SIG-M5 (cell line): ENCODE measurements around the gene ZKSCAN8.

Experiments used
- DNase-seq: peaks from one replicate; lab custom pipeline; 2025; lab: John Stamatoyannopoulos, UW

The ZKSCAN8 gene

GRCh38 chr6:28206928-28207509, 65.3 kb downstream of the ZKSCAN8 start:
- DNase-seq: no peak

- DNase-seq: no peak
Observed at GRCh38 chr6:28207510-28208110, 65.9 kb downstream of the ZKSCAN8 start.

DNA sequence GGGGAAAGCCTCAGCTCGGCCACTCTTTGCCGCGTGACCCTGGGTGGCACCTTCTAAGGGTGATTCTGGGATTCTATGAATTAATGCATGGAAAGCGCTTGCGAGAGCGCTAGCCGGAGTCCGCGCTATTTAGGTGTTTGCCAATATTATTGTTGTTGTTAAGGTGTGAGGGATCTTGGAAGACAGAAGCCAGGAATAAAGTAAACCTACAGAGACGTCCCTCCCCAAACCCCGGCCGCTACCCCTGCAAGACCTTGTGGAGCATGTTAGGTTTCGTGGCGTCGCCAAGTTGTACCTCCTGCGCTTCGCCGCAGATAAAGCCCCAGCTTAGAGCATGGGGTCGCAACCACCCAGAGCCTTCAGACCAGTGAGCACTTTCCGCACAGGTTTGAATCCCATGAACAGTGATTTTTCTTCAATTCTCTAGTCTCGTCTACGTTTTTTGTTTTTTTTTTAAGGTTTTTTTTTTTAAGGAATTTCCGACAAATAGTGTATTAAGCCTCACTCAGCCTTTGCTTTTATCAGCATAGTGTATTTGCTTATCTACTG, 66.5 kb downstream of the ZKSCAN8 start:
- DNase-seq: no peak
